Stimulated activated CD8-positive, alpha-beta memory T cell treated with anti-CD3 and anti-CD28 coated beads, Interleukin-7, amount 100 ng/mL, for 48 hours (primary cell): ENCODE data around the gene ERFE.

Experiments
- DNase-seq, 2 donors: peaks; one replicate each; pipeline ENCODE4 v3.0.0-alpha.2; 2020; ENCODE audit warnings: low read depth in 1 of 2; ENCODE audit errors: extremely low read depth in 1 of 2

Gene ERFE

GRCh38 chr2:238152771-238153688 is 5.7 kb upstream of the ERFE start:
- no peak for DNase-seq

- DNase-seq: no peak
Measured at GRCh38 chr2:238154570-238154969, 4.2 kb upstream of the ERFE start.

GRCh38 chr2:238155051-238155760 is 3.6 kb upstream of the ERFE start:
- no peak for DNase-seq

- DNase-seq: no peak
Measured at GRCh38 chr2:238155761-238156694, 2.7 kb upstream of the ERFE start.

DNA sequence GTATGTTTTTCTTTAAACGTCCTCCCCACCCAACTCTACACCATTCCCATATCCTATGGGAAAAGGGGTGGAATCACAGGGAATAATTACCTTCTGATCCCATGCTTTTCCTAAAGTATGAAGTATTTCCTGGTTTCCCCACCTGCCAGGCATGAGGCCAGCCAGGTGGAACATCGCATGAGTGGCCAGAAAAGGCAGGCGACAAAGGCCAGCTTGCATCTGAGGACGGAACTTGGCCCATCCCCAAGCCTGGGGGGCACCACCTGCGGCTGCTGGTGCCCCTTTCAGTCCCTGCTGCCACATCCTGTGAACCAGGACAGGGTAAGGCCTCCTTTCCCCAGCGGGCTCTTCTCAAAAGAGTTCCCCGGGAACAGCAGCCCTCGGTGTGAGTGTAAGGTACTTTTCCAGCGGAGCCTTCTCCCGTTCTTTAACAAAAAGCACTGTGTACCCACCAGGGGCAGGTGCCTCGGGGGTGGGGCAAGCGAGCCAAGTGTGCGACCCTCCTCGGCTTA is 1.2 kb upstream of the ERFE start:
- DNase-seq: no peak

DNA sequence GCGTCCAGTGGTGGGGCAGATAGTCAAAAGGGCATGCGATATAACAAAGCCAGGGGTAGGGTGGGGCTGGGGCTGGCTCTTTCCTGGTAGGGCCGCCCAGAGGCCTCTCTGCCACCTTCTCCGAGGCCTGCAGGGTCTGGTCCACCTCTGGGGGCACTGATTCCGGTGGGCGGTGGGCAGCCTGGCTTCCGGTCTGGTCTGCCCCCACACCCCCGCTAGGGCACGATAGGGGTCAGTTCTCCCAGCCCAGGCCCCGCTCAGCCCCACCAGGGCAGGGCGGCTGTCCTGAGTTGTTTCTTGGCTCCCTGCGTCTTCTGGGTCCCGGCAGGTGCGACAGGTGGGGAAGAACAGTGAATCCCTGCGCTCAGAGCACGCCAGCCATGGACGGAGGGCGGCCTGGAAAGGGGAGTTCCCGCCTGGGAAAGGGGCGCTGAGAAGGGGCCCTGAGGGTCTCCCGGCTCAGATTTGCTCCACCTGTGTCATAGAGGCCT is 707 bp upstream of the ERFE start:
- no peak for DNase-seq

GRCh38 chr2:238159071-238159539 is 335 bp downstream of the ERFE start:
- peak in 1 of 2 donors; percentile 5 for DNase-seq

- DNase-seq: no peak
Measured at GRCh38 chr2:238159661-238160205, 963 bp downstream of the ERFE start.

- no peak for DNase-seq
Measured at GRCh38 chr2:238160206-238161129, 1.7 kb downstream of the ERFE start.

DNA sequence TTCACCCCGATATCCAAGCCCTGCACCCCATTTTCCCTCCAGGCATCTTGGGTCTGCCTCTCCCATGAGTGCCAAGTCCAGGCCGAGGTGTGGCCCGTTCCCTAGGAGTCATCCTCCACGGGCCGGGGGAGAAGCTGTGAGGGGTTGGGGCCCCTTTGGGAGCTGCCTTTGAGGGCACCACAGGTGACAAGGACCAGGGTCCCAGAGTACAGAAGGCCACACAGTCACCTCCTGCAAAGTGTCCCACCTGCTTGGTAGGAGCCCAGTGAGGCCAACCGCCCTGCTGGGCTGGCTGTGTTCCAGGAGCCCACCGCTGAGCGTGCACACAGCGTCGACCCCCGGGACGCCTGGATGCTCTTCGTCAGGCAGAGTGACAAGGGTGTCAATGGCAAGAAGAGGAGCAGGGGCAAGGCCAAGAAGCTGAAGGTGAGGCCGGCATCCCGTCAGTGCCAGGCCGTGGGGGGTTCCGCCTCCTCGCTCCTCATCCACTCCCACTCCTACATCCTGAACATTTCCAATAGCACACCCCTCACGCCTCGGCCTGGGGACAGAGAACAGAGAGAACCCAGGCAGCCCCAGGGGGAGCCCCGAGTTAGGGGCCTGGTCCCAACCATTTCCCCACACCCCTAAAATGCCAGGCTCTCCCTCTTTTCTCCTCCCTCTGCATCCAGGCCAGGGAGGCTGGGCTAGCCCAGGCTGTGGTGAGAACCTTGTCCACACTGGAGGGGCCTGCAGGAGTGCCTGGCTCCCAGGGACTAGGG is 2.7 kb downstream of the ERFE start:
- DNase-seq: no peak

- DNase-seq: no peak
Measured at GRCh38 chr2:238162251-238162845, 3.6 kb downstream of the ERFE start.

GRCh38 chr2:238162846-238163441 is 4.2 kb downstream of the ERFE start:
- DNase-seq: no peak

DNA sequence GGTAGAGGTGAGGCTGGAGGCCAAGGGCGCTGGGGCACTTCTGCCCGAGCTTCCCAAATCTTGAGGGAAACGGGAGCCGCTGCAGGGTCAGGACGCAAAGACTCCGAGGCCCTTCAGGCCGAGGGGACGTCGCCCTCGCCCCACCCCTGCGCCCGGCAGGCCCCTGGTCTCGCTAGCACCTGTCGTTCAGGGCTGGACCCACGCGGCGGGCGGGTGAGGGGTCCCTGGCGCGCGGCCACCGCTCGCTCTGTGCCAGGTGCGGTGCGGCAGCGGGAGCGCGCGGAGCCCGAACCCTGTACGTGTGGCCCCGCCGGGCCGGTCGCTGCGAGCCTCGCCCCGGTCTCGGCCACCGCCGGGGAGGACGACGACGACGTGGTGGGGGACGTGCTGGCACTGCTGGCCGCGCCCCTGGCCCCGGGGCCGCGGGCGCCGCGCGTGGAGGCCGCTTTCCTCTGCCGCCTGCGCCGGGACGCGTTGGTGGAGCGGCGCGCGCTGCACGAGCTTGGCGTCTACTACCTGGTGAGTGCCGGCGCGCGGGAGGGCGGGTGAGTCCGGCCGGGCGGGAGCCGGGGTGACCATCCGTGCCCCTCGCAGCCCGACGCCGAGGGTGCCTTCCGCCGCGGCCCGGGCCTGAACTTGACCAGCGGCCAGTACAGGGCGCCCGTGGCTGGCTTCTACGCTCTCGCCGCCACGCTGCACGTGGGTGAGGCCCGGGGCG is 4.9 kb downstream of the ERFE start:
- no peak for DNase-seq

DNA sequence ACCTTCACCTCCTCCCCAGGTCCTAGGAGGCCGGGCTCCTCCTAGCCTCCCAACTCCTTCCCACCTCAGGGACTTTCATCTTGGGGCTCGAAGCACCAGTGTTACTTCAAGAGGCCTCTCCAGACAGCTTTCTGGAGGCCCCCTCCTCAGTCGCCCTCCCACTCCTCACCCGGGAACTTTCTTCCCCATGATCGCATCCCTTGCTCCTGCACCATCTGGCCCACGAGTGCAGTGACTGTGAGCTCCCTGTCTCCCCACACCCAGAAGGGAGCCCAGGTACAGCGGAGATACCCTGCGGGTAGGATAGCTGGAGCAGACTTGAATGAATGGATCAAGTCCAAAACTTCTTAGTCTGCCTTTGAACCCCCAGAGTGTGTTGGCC is 6.1 kb downstream of the ERFE start:
- no peak for DNase-seq

DNA sequence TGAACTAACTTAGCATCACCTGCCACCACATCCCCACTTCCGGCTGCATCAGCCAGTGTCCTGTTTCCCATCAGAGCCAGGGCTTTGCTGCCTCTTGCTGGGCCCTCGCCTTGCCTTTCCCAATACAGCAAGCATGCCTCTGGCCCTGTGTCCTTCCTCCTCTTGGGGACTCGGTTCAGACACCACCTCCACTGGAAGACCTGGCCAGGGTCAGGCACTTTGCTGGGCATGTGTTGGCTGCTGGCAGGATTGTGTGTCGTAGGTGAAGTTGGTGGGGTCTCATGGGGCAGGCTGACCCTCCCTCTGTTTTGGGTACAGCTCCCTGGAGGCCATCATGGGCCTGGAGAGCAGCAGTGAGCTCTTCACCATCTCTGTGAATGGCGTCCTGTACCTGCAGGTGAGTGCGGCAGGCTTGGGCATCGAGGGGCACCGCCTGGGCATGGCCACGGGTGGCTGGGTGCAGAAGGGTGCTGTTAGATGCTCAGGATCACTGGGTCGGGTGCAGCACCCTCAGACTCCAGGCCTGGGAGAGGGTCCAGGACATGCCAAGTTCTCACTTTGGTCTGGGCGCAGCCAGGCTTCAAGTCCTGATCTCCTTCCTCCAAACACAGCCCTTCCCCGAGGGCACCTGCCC is 6.6 kb downstream of the ERFE start:
- no peak for DNase-seq
